KBM-7 (cell line): ENCODE results near the gene WDR5.
A peak's percentile ranks its signal among the peaks of the same experiment; 100 is the strongest.

Source experiments
- DNase-seq: peaks from one replicate; pipeline ENCODE4 v3.0.0-alpha.2; 2015
- in situ Hi-C: fragments of 300-500 bp; cut with MboI; formaldehyde crosslinking; loops from 2 replicates; pipeline ENCODE4 v1.14.3; 2020; ENCODE audit warnings: low sequenced_read_pairs, low pct_unique_long_range_greater_than_20kb, mixed read lengths

Gene WDR5

DNA sequence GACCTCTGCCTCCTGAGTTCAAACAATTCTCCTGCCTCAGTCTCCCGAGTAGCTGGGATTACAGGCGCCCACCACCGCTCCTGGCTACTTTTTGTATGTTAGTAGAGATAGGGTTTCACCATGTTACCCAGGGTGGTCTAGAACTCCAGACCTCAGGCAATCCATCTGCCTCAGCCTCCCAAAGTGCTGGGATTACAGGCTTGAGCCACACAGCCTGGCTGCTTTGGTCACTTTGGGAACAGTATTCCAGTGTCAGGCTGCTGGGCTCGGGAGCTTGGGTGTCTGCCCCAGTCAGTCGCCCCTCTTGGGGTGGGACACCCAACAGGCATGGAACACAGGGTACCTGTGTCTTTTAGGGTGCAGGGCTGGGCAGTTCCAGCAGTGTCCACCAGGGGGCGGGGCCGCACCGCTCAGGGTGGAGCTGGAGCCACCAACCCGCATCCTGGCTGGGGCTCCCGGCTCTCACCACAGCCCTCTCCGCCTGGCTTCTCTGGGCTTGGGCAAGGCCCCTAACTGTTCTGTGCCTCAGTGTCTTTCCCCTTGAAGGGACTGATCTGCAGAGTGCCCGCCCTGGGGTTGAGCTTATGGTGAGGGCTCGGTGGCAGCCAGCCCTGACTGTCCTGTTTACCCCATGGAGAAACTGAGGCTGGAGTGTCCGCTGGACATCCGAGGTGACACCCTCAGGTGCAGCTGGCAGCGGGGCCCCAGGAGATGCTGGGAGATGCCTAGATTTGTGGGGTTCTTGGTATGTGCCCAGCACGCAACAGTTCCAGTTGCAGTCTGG is 34.8 kb downstream of the WDR5 start:
- in situ Hi-C loops = no loop called here
- DNase-seq = peak; percentile 41

DNA sequence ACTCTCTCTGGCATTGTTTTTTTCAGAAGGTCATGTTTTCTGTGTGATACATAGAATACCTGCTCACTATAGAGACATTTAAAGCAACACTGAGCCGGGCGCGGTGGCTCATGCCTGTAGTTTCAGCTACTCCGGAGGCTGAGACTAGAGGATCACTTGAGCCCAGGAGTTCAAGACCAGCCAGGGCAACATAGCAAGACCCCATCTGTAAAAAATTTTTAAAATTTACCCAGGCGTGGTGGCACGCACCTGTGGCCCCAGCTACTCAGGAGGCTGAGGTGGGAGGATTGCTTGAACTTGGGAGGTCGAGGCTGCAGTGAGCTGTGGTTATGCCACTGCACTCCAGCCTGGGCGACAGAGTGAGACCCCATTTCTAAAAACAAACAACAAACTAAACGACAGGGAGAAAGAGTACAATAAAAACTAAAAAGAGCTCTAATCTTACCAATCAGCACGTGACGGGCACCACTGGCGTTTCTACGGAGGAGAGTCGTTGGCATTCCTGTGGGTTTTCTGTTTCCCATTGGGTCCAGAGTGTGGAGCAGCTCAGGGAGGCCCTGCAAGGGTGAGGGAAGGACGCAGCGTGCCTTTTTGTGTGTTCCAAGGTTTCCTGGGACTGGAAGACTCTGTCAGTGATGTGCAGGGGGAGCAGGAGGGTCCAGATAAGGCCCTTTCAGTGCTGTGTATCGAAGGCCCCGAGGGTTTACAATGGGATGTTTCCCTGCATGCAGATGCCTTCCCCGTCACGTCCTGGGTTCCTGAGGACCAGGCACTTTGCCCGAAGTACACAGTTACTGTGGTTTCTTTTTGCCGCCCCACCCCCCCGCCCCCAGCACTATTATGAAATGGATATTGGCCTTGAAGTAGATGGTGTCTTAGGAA is 35.7 kb downstream of the WDR5 start:
- peak; percentile 46 for DNase-seq
- in situ Hi-C loops = no loop called here

- DNase-seq = no peak
- in situ Hi-C loops = no loop called here
Observed at GRCh38 chr9:134172198-134173126, 36.6 kb downstream of the WDR5 start.

DNA sequence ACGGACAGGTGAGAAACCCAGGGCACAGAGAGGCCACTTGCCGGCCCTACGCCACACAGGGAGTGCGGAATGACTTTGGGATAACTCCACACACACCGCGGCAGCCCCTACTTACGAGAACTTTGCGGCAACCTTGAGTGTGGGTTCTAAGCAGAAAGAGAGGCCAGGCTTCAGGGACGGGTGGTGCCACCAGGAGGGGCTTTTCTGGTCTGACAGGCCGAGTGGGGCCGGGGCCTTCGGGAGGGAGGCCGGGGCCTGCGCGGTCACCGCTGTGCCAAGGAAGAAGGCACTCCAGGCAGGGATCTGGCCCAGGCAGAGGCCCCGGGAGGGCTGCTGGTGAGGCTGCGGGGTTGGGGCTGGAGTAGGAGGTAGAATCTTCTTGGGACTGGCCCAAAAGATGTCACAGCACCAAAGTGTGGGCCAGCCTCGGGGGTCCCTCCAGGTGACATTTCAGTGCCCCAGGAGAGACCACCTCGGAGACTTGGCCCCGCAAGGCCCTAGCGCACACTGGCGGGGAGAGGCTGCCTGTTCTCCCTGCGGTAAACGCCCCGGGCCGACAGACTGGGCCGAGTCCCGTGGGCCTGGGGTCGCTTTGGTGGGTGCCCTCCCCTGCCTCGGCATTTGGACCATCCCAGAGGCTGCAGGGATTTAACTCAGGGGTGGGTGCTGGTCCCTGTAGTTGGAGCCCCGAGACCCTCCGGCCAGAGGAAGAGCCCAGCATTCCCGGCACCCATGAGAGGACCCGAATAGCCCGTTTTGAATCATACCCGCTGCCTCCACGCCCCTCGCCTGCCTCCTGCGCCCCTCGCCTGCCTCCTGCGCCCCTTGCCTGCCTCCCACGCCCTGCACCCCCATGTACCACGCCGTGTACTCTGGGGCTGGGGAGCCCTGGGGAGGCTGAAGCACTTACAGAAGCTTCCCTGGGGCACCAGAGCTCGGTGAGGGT is 37.5 kb downstream of the WDR5 start:
- in situ Hi-C loops = no loop called here
- DNase-seq = no peak

GRCh38 chr9:134174073-134174449 is 38.2 kb downstream of the WDR5 start:
- DNase-seq = peak; percentile 92
- in situ Hi-C loops = no loop called here

DNA sequence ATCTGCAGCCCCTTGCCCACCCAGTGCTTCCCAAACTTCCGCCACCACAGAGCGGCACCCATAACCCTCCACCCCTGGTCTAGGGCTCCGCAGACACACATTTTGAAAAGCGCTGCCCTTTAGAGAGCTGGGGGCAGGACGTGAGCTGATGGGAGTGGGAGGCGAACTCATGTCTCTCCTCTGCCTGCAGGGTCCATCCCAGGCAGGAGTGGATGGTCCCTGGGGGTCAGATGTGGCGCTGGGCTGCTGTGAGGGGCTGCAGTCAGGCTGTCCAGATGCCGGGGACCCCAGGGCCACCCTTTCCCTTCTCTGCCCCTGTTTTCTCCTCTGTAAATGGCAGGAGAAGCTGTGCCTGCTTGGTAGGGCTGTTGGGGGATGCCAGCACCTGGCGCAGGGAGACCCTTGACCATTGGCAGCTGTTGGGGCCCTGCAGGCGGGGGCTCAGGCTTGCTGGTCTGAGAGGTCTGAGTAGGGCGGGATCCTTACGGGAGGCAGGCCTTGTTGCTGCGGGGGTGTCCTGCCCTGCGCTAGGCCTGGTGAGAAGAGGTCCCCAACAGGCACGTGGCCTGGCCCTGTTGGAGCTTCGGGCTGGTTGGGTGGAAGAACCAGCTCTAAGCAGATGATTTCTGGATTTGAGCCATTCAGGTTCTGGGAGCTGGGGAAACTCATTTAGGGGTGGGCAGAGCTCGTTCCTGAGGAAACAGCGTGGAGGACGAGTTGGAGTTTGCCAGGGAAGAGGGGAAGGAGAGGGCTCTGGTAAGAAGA is 38.8 kb downstream of the WDR5 start:
- in situ Hi-C loops = no loop called here
- DNase-seq = no peak

GRCh38 chr9:134175291-134175807 is 39.5 kb downstream of the WDR5 start:
- peak; percentile 51 for DNase-seq

DNA sequence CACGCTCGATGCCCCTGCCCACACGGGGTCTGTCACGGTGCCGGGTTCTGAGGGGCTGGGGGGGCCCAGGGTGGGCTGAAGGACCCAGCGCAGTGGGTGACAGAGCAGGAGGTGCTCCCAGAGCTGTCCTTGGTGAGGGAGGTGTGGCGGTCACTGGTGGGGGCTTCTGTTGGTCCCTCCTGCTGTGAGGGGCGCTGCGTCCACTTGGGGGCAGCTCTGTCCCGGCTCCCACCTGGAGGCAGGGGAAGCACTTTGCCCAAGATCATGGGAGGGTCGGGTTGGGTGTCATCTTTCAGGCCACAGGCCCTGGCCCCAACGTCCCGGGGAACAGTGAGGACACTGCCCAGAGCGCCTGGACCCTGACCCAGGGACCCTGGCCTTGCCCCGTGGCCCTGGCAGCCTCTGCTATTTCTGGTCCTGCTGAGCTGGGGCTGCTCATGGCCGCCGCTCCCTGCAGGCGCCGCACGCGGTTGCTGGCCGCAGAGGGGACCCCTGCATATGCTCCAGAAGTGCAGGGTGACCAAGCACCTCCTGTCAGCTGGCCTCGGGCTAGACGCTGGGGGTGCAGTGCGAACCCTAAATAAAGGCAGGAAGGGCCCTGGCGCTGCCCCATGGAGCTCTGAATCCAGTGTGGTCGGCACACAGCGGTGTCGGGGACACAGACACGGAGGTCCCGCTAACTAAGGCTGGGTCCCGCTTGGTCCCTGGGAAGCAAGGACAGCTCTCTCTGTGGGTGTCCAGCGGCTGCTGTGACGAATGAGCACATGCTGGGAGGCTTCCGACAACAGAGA is 40.1 kb downstream of the WDR5 start:
- in situ Hi-C loops = no loop called here
- no peak for DNase-seq

More at GRCh38 chr9:134175291-134175807, 39.5 kb downstream of the WDR5 start:
- in situ Hi-C loops = no loop called here

- no peak for DNase-seq
- in situ Hi-C loops = no loop called here
Observed at GRCh38 chr9:134176599-134176968, 40.7 kb downstream of the WDR5 start.

- no peak for DNase-seq
- in situ Hi-C loops = no loop called here
Observed at GRCh38 chr9:134177186-134177585, 41.3 kb downstream of the WDR5 start.

GRCh38 chr9:134177624-134178393 is 41.9 kb downstream of the WDR5 start:
- in situ Hi-C loops = no loop called here
- no peak for DNase-seq

GRCh38 chr9:134178394-134178767 is 42.5 kb downstream of the WDR5 start:
- DNase-seq = no peak
- in situ Hi-C loops = no loop called here

GRCh38 chr9:134178768-134179551 is 43.1 kb downstream of the WDR5 start:
- peak; percentile 52 for DNase-seq
- in situ Hi-C loops = no loop called here

DNA sequence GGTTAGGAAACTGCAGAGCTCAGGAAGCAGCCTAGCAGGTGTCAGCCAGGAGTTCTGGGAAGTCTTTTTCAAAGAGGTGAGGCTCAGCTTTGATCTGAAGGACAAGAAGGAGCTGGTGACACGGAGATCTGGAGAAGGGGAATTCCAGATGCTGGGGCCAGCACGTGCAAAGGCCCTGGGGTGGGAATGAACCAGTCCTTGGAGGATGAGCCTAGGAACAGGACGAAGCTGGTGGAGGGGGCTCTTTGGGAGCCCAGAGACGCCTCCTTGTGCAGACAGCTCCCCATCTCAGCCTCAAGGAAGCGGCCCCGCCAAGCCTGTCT is 43.7 kb downstream of the WDR5 start:
- no peak for DNase-seq
- in situ Hi-C loops = no loop called here

- DNase-seq = no peak
- in situ Hi-C loops = no loop called here
Observed at GRCh38 chr9:134179918-134180785, 44.3 kb downstream of the WDR5 start.
